Spleen (tissue), 11 donors: Measurements from ENCODE around the gene CHRNG. TPM values are rescaled to one million over a fixed set of nuclear protein-coding genes. Genes with fewer than 3 reads are reported as not detected.

Source experiments
- DNase-seq: peaks from one replicate; pipeline ENCODE4 v3.0.0-alpha.2; 2020
- H3K27ac ChIP-seq, 8 donors: fragments of 200-600 bp; sonication (generic) in 7 of 8; 1 replicate in 4 of 8; 2 replicates in 4 of 8; pipeline versions ENCODE4 v1.5.0 to v1.8.0; 2016 to 2021; ENCODE audit warnings: inconsistent platforms in 4 of 8, mild to moderate bottlenecking in 4 of 8, moderate library complexity in 1 of 8
- H3K27me3 ChIP-seq, 7 donors: fragments of 200-600 bp; sonication (generic) in 6 of 7; replicated peaks in 1 of 7; 1 replicate in 4 of 7; 2 replicates in 3 of 7; pipeline versions ENCODE4 v1.5.0 to v1.8.0; 2016 to 2021; ENCODE audit warnings: inconsistent platforms in 3 of 7, mild to moderate bottlenecking in 1 of 7
- H3K36me3 ChIP-seq, 6 donors: fragments of 200-600 bp; sonication (generic) in 5 of 6; 1 replicate in 4 of 6; 2 replicates in 2 of 6; pipeline versions ENCODE4 v1.5.0 to v1.8.0; 2016 to 2021; ENCODE audit warnings: inconsistent platforms in 2 of 6
- H3K4me1 ChIP-seq, 6 donors: fragments of 200-600 bp; sonication (generic) in 5 of 6; 1 replicate in 3 of 6; 2 replicates in 3 of 6; pipeline versions ENCODE4 v1.5.0 to v1.8.0; 2016 to 2021; ENCODE audit warnings: inconsistent platforms in 3 of 6
- H3K4me3 ChIP-seq, 8 donors: fragments of 200-600 bp; sonication (generic) in 7 of 8; 1 replicate in 4 of 8; 2 replicates in 4 of 8; pipeline versions ENCODE4 v1.5.0 to v1.8.0; 2016 to 2021; ENCODE audit warnings: inconsistent platforms in 4 of 8, mild to moderate bottlenecking in 4 of 8, moderate library complexity in 2 of 8
- H3K9me3 ChIP-seq, 8 donors: fragments of 200-600 bp; sonication (generic) in 7 of 8; 1 replicate in 4 of 8; 2 replicates in 4 of 8; pipeline versions ENCODE4 v1.5.0 to v1.8.0; 2016 to 2021; ENCODE audit warnings: inconsistent platforms in 4 of 8
- POLR2A ChIP-seq, 3 donors: fragments of 450-650 bp; IDR thresholded peaks; one replicate each; pipeline ENCODE4 v1.5.1; 2017; ENCODE audit warnings: antibody characterized with exemption in 3 of 3, mild to moderate bottlenecking in 1 of 3
- POLR2AphosphoS5 ChIP-seq, 3 donors: sonication (generic); formaldehyde crosslinking; IDR thresholded peaks; one replicate each; pipeline ENCODE4 v1.5.1; 2017; ENCODE audit warnings: antibody characterized with exemption in 3 of 3
- WGBS, 5 donors: extraction: QIAGEN DNeasy Blood & Tissue Kit in 3 of 5; methylation state at CpG; one replicate each; pipeline versions ENCODE4 v1.1.5 to v1.1.7; 2013 to 2018; 5-methylcytosine and 5-hydroxymethylcytosine counted together
- intact Hi-C: fragments of 100-400 bp; cut with DNase I; formaldehyde crosslinking; loops from one replicate; pipeline ENCODE4 v1.15.0; 2023; ENCODE audit warnings: low total_unique reads
- polyA plus RNA-seq, 3 donors: library from polyadenylated mRNA; stranded (reverse); fragments of 200-250 nt; gene quantifications; one replicate each; pipeline ENCODE4 v1.2.1, GENCODE V29; 2013
- total RNA-seq, 7 donors: library from RNA; depleted of rRNA in 3 of 7; stranded (reverse); fragments of >200 nt in 3 of 7; fragmentation: NEBNext Ultra II Directional in 4 of 7; extraction: Animal tissue kit (Norgen Biotek cat#: 25700) in 4 of 7; gene quantifications; one replicate each; pipeline versions ENCODE4 v1.1.0 to v1.2.1, GENCODE V29; 2016 to 2021
- TF ChIP-seq, protein P1 (sequence below), 11 experiments: fragments of 200-600 bp in 7 of 11; fragments of 450-650 bp in 4 of 11; sonication (generic) in 4 of 11; IDR thresholded peaks in 8 of 11; conservative IDR thresholded peaks in 3 of 11; 1 replicate in 7 of 11; 2 replicates in 4 of 11; pipeline versions ENCODE4 v1.4.0 to v1.8.0; 2016 to 2021; ENCODE audit warnings: antibody characterized with exemption in 11 of 11, inconsistent platforms in 4 of 11, mild to moderate bottlenecking in 1 of 11
- donor health status: healthy with polysubstance abuse.
- donor health status: DM: no; HTN: no; CAD: no; lungs with moderate emphysema.
- donor health status: DM: no; HTN: no; CAD: no.
- donor health status: Bipolar disorder and iron deficiency.
- donor health status: healthy.
- donor health status: DM: no; HTN: no; CAD: no.
- donor health status: DM: yes; HTN: yes; CAD: no.

CHRNG gene
- total and polyA plus RNA-seq, 10 donors: 0.06 TPM; not detected in 9

- DNase-seq: no peak
- Histone ChIP-seq H3K9me3 (no peaks in the 10 kb centered on the region), H3K4me1 (peaks cover 10 to 37% (median 32%) of the 10 kb centered on the region in 6 donors), H3K27me3 (peaks cover 12 to 100% (median 52%) of the 10 kb centered on the region in 7 donors), H3K36me3 (no peaks in the 10 kb centered on the region), H3K4me3 (no peak within 1 kb of the TSS), H3K27ac (no peak within 1 kb of the TSS)
- WGBS, 5 donors: 18 to 44% (median 23%) methylated on average over 4 to 18 of the region's 18 CpGs
- TF ChIP-seq POLR2AphosphoS5 (IDR thresholded peaks at IDR 0.05) (no peak), POLR2A (IDR thresholded peaks at IDR 0.05) (no peak)
- TF ChIP-seq, protein P1, sequence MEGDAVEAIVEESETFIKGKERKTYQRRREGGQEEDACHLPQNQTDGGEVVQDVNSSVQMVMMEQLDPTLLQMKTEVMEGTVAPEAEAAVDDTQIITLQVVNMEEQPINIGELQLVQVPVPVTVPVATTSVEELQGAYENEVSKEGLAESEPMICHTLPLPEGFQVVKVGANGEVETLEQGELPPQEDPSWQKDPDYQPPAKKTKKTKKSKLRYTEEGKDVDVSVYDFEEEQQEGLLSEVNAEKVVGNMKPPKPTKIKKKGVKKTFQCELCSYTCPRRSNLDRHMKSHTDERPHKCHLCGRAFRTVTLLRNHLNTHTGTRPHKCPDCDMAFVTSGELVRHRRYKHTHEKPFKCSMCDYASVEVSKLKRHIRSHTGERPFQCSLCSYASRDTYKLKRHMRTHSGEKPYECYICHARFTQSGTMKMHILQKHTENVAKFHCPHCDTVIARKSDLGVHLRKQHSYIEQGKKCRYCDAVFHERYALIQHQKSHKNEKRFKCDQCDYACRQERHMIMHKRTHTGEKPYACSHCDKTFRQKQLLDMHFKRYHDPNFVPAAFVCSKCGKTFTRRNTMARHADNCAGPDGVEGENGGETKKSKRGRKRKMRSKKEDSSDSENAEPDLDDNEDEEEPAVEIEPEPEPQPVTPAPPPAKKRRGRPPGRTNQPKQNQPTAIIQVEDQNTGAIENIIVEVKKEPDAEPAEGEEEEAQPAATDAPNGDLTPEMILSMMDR (IDR thresholded peaks at IDR 0.05 in 8 of 11, conservative IDR thresholded peaks at IDR 0.05 in 3 of 11): no peak
- intact Hi-C loops: loop anchor here (10.0 kb wide), 1 partner anchor 71 kb away; the partner anchor contains the start of gene ALPI
Observed at GRCh38 chr2:232525791-232526371, 13.6 kb upstream of the CHRNG start, which contains the start of gene CHRND. TSS of gene CHRND (plus strand) at chr2:232526160. CDS start at chr2:232526216, 56 bp downstream.

DNA sequence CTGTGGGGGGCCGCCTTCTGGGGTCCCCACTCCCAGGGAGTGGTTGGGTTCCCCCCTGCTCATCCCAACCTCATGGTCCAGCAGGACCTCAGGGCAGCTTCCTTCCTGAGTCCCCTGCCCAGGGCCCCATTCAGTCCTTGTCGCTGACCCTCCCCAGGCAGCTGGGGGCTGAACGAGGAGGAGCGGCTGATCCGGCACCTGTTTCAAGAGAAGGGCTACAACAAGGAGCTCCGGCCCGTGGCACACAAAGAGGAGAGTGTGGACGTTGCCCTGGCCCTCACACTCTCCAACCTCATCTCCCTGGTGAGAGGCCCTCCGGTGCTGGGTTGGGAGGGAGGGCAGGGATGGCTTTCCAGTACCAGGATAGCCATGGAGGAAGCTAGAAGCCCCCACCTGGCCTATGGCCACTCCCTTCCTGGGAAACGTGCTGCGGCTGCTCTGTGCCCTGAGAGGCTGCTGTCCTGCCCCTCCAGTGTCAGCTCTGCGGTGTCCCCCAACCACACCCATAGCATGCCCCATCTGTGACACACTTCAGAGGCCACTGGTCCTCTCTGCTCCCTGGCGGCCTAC, 13.0 kb upstream of the CHRNG start:
- 64 to 87% (median 74%) methylated on average over 11 to 13 of the region's 13 CpGs for WGBS, 5 donors
- peaks cover 10 to 37% (median 32%) of the 10 kb centered on the region in 6 donors for H3K4me1 ChIP-seq
- intact Hi-C loops: loop anchor here (10.0 kb wide), 1 partner anchor 72 kb away; the partner anchor contains the start of gene ALPI
- no peaks in the 10 kb centered on the region for H3K36me3 ChIP-seq
- no peak overlapping the region for H3K4me3 ChIP-seq
- DNase-seq: no peak
- no peak for TF ChIP-seq POLR2AphosphoS5 (IDR thresholded peaks at IDR 0.05)
- no peak for TF ChIP-seq POLR2A (IDR thresholded peaks at IDR 0.05)
- TF ChIP-seq, protein P1 (IDR thresholded peaks at IDR 0.05 in 8 of 11, conservative IDR thresholded peaks at IDR 0.05 in 3 of 11): no peak
- no peak overlapping the region for H3K27ac ChIP-seq
- H3K27me3 ChIP-seq: peaks cover 12 to 99% (median 47%) of the 10 kb centered on the region in 7 donors
- no peaks in the 10 kb centered on the region for H3K9me3 ChIP-seq

DNA sequence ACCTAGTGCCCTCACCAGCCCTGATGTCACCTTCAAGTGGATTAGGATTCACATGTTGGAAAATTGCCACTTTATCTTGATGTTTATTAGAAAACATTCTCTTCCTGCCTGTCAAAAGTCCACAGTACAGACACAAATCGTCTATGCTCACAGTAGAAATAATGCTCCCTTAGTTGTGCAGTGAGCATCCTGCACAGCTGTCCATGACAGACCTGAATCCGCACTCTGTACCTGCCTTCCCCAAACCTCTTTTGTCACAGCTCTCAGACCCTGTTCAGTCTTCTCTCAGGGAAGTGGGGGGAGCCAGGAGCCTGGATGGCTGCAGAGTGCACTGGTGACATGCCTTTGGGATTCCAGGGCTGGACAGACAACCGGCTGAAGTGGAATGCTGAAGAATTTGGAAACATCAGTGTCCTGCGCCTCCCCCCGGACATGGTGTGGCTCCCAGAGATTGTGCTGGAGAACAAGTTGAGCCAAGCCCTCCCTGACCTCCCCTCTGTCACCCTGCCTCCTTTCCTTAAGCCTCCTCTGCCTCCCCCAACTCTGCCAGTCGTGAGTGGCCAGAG, 11.5 kb upstream of the CHRNG start:
- no peak overlapping the region for H3K4me3 ChIP-seq
- no peak for DNase-seq
- H3K4me1 ChIP-seq: peaks cover 7 to 22% (median 18%) of the 10 kb centered on the region in 6 donors
- H3K27ac ChIP-seq: no peak overlapping the region
- intact Hi-C loops: loop anchor here (10.0 kb wide), 1 partner anchor 73 kb away; the partner anchor contains the start of gene ALPI
- TF ChIP-seq POLR2A (IDR thresholded peaks at IDR 0.05) (no peak), POLR2AphosphoS5 (IDR thresholded peaks at IDR 0.05) (no peak)
- TF ChIP-seq, protein P1 (IDR thresholded peaks at IDR 0.05 in 8 of 11, conservative IDR thresholded peaks at IDR 0.05 in 3 of 11): no peak
- no peaks in the 10 kb centered on the region for H3K36me3 ChIP-seq
- peaks cover 8 to 94% (median 32%) of the 10 kb centered on the region in 7 donors for H3K27me3 ChIP-seq
- 71 to 82% (median 77%) methylated on average over 6 of the region's 6 CpGs for WGBS, 5 donors
- no peaks in the 10 kb centered on the region for H3K9me3 ChIP-seq
